Measurements from ENCODE around the gene ADCY9. TPM values are rescaled to one million over a fixed set of nuclear protein-coding genes. Genes with fewer than 3 reads are reported as not detected.
"Not testable (repeated sequence)": the region's sequence is repeated elsewhere in the genome, so short reads cannot be mapped to it uniquely, and the experiment has no call there.

ADCY9 gene
- total RNA-seq, 1 experiment from 2014 or later = 14.2 TPM

DNA sequence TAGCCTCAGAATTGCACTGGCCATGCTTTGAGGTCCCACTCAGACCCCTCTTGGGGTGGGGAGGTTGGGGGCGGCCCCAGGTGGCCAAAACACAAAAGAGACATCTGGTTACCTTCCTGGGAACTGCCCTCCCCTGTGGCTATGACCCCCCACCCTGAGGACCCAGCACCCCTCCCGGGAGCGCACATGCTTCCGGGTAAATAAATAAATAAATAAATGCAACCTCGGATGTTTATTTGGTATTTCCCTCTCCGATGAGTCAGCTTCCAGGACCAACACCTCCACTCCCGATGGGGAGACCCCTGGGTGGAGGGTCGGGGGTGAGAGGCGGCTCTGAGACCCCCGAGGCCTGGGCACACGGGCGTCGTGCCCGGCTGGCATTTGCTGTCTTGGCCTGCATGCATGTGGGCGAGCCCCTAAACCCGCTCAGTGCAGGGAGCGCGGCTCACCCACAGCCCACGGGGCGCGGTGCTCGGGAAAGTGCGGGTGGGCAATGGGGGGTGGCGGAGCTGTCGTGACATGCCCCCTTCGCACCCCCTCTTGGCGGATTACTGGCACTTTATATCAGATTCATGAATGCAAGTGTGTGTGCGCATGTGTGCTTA, 151.5 kb downstream of the ADCY9 start:
- CTCF ChIA-PET = interaction anchor here (0.6 to 1.3 kb wide), 2 partner anchors 18 to 43 kb away, joined by 4 read pairs; no protein-coding TSS in a partner anchor

DNA sequence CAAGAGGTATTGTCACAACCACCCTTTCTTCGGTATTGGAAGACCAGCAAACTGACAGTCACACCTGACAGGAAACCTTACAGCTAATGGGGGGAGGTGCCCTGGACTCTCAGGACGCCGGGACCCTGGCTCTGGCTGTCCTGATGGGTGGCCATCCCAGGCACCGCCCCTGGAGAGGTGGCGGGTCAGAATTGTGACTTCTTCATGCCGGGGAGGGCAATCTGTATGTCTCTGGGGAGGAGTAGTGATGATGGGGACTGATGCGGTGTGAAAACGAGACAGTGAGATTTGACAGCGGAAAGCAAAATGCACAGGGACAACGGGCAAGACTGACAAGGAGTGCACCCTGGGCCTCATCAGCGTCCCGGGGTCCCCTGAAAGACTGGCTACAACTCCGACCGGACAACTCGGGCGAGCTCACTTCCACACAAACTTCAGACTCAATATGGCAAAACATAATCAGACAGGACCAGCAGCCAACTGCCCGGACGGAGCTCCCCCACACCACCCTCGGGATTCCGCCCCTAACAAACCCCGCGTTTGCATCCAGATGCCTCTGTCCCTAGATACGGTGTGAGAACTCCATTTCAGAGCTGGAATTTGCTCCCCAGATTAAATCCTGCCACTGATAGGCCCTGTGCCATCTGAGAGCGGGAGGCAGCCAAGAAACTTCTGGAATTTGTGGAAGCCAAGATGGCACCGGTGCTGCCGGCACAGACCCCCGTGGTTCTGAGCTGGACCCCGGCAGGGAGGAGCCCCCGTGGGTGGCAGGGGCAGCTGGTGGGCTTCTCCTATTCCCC, 152.2 kb downstream of the ADCY9 start:
- Mint-ChIP-seq H3K4me3 (ENCODE audit: unreplicated experiment) (no peak overlapping the region), H3K9me3 (ENCODE audit: unreplicated experiment) (no peaks in the 10 kb centered on the region), H3K36me3 (ENCODE audit: insufficient read depth, unreplicated experiment) (peaks cover 9% of the 10 kb centered on the region), H3K27ac (ENCODE audit: low read depth, unreplicated experiment) (no peak overlapping the region), H3K27me3 (ENCODE audit: insufficient read depth, unreplicated experiment) (no peaks in the 10 kb centered on the region), H3K4me1 (ENCODE audit: insufficient read depth, unreplicated experiment) (no peaks in the 10 kb centered on the region)
- POLR2A ChIA-PET = no interaction called here
- TF ChIP-seq, protein P1, sequence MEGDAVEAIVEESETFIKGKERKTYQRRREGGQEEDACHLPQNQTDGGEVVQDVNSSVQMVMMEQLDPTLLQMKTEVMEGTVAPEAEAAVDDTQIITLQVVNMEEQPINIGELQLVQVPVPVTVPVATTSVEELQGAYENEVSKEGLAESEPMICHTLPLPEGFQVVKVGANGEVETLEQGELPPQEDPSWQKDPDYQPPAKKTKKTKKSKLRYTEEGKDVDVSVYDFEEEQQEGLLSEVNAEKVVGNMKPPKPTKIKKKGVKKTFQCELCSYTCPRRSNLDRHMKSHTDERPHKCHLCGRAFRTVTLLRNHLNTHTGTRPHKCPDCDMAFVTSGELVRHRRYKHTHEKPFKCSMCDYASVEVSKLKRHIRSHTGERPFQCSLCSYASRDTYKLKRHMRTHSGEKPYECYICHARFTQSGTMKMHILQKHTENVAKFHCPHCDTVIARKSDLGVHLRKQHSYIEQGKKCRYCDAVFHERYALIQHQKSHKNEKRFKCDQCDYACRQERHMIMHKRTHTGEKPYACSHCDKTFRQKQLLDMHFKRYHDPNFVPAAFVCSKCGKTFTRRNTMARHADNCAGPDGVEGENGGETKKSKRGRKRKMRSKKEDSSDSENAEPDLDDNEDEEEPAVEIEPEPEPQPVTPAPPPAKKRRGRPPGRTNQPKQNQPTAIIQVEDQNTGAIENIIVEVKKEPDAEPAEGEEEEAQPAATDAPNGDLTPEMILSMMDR (IDR thresholded peaks at IDR 0.05; ENCODE audit: unreplicated experiment) = no peak
- BruUV-seq (replicated peaks) = no TSS peak
- CTCF ChIA-PET = interaction anchor here (0.6 to 1.3 kb wide), 3 partner anchors 18 to 289 kb away, joined by 3 to 4 read pairs (median 4); no protein-coding TSS in a partner anchor
- DNase-seq (ENCODE audit: unreplicated experiment) = no peak
- intact Hi-C loops (cut with micrococcal nuclease) = no loop called here

More for the DNA sequence above, 151.5 kb downstream of the ADCY9 start:
- Mint-ChIP-seq H3K36me3 (ENCODE audit: insufficient read depth, unreplicated experiment) (peaks cover 9% of the 10 kb centered on the region), H3K27me3 (ENCODE audit: insufficient read depth, unreplicated experiment) (no peaks in the 10 kb centered on the region), H3K4me3 (ENCODE audit: unreplicated experiment) (no peak overlapping the region), H3K27ac (ENCODE audit: low read depth, unreplicated experiment) (no peak overlapping the region), H3K9me3 (ENCODE audit: unreplicated experiment) (no peaks in the 10 kb centered on the region), H3K4me1 (ENCODE audit: insufficient read depth, unreplicated experiment) (no peaks in the 10 kb centered on the region)
- POLR2A ChIA-PET = no interaction called here
- intact Hi-C loops (cut with micrococcal nuclease) = no loop called here
- BruUV-seq (replicated peaks) = no TSS peak
- DNase-seq (ENCODE audit: unreplicated experiment) = no peak
- TF ChIP-seq, protein P1 (IDR thresholded peaks at IDR 0.05; ENCODE audit: unreplicated experiment) = no peak

DNA sequence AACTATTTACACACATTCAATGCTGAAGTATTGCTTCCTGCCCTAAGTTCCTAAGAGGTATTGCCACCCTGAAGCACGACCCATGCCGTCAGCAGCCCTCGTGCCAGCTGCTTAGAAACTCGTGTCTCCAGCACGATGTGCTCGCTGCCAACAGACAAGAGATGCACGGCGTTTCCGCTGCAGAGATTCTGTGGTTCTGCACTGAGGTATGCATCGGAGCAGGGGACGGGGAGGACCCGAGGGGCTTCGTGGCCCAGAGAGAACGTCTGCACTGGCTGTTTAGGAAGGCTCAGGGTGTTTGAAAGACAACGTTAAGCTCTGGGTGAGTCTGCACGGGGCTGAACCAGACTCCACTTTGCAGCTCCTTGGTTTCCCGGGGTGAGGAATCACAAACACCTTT, 153.0 kb downstream of the ADCY9 start:
- ChIA-PET CTCF (interaction anchor here (0.6 to 0.9 kb wide), 3 partner anchors 20 to 290 kb away, joined by 3 to 4 read pairs (median 4); no protein-coding TSS in a partner anchor), POLR2A (interaction anchor here (0.5 kb wide), 1 partner anchor 175 kb away, joined by 3 read pairs; no protein-coding TSS in a partner anchor)
- Mint-ChIP-seq H3K4me1 (ENCODE audit: insufficient read depth, unreplicated experiment) (no peaks in the 10 kb centered on the region), H3K27ac (ENCODE audit: low read depth, unreplicated experiment) (no peak overlapping the region), H3K36me3 (ENCODE audit: insufficient read depth, unreplicated experiment) (peaks cover 9% of the 10 kb centered on the region), H3K27me3 (ENCODE audit: insufficient read depth, unreplicated experiment) (no peaks in the 10 kb centered on the region), H3K9me3 (ENCODE audit: unreplicated experiment) (no peaks in the 10 kb centered on the region), H3K4me3 (ENCODE audit: unreplicated experiment) (no peak overlapping the region)
- intact Hi-C loops (cut with micrococcal nuclease) = no loop called here
- TF ChIP-seq, protein P1 (IDR thresholded peaks at IDR 0.05; ENCODE audit: unreplicated experiment) = no peak
- DNase-seq (ENCODE audit: unreplicated experiment) = no peak
- BruUV-seq (replicated peaks) = no TSS peak

DNA sequence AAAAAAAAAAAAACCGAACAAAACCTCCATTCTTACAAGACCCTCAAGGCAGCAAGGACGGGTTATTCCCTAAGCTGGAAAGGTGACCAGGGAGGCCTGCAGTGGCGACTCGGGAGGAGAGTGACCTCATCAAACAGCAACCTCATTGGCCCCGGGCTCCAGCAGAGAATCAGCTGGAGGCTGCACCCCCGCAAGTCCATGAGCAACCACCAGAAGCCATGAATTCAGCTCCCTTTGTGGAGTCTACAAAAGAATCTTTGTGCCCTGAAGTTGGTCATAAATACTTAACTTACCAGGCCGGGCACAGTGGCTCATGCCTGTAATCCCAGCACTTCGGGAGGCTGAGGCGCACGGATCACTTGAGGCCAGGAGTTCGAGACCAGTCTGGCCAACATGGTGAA, 154.8 kb downstream of the ADCY9 start:
- Mint-ChIP-seq H3K36me3 (ENCODE audit: insufficient read depth, unreplicated experiment) (peaks cover 9% of the 10 kb centered on the region), H3K27ac (ENCODE audit: low read depth, unreplicated experiment) (peak overlapping the region; percentile 89), H3K27me3 (ENCODE audit: insufficient read depth, unreplicated experiment) (peaks cover 14% of the 10 kb centered on the region), H3K4me1 (ENCODE audit: insufficient read depth, unreplicated experiment) (peaks cover 7% of the 10 kb centered on the region), H3K4me3 (ENCODE audit: unreplicated experiment) (peak overlapping the region; percentile 79), H3K9me3 (ENCODE audit: unreplicated experiment) (no peaks in the 10 kb centered on the region)
- ChIA-PET POLR2A (interaction anchor here (0.8 to 2.6 kb wide), 8 partner anchors 9 to 312 kb away, joined by 3 to 11 read pairs (median 4); partner anchors contain the start of genes TFAP4 and TRAP1), CTCF (interaction anchor here (0.6 kb wide), 2 partner anchors 310 to 529 kb away, joined by 3 to 9 read pairs; no protein-coding TSS in a partner anchor)
- BruUV-seq (replicated peaks) = no TSS peak
- intact Hi-C loops (cut with micrococcal nuclease) = no loop called here
- DNase-seq (ENCODE audit: unreplicated experiment) = no peak
- TF ChIP-seq, protein P1 (IDR thresholded peaks at IDR 0.05; ENCODE audit: unreplicated experiment) = no peak

DNA sequence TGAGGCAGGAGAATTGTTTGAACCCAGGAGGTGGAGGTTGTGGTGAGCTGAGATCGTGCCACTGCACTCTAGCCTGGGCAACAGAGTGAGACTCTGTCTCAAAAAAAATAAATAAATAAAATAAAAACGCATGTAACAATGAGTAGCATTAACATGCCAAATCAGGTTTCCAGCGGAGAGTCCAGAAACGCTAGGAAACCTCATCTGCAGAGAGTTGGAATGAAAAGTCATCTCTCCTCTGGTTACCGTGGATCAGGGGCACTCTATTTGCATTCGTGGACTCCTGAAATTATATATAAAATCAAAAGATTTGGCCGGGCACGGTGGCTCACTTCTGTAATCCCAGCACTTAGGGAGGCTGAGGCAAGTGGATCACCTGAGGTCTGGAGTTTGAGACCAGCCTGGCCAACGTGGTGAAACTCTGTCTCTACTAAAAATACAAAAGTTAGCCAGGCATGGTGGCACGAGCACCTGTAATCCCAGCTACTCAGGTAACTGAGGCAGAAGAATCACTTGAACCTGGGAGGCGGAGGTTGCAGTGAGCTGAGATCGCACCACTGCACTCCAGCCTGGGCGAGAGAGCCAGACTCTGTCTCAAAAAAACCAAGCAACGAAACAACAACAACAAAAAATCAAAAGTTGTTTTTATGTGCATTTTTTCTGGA, 156.2 kb downstream of the ADCY9 start:
- CTCF ChIA-PET = interaction anchor here (0.7 to 2.5 kb wide), 4 partner anchors 20 to 358 kb away, joined by 3 to 7 read pairs (median 3); no protein-coding TSS in a partner anchor
- POLR2A ChIA-PET = interaction anchor here (0.8 to 2.6 kb wide), 8 partner anchors 8 to 294 kb away, joined by 3 to 11 read pairs (median 4); partner anchors contain the start of gene TRAP1
- H3K36me3 Mint-ChIP-seq (ENCODE audit: insufficient read depth, unreplicated experiment); DNase-seq (ENCODE audit: unreplicated experiment); intact Hi-C loops (cut with micrococcal nuclease); H3K4me1 Mint-ChIP-seq (ENCODE audit: insufficient read depth, unreplicated experiment); H3K9me3 Mint-ChIP-seq (ENCODE audit: unreplicated experiment); BruUV-seq (replicated peaks): not testable (repeated sequence)
- peak overlapping the region; percentile 79 for H3K4me3 Mint-ChIP-seq (ENCODE audit: unreplicated experiment)
- H3K27ac Mint-ChIP-seq (ENCODE audit: low read depth, unreplicated experiment) = peak overlapping the region; percentile 89
- H3K27me3 Mint-ChIP-seq (ENCODE audit: insufficient read depth, unreplicated experiment) = peaks cover 14% of the 10 kb centered on the region

Data from MCF 10A (cell line).